SW 1271 (cell line): ENCODE measurements around the gene GFI1B.
"Not testable (repeated sequence)": the region's sequence is repeated elsewhere in the genome, so short reads cannot be mapped to it uniquely, and the experiment has no call there.

ENCODE experiments used
- DNase-seq, 2 experiments: peaks; one replicate each; lab custom pipeline; 2025; lab: John Stamatoyannopoulos, UW

Gene GFI1B

GRCh38 chr9:132991351-132992300 is 13.1 kb downstream of the GFI1B start:
- DNase-seq = no peak

- no peak for DNase-seq
Observed at GRCh38 chr9:132993511-132993939, 15.0 kb downstream of the GFI1B start.

GRCh38 chr9:132994410-132995120 is 16.1 kb downstream of the GFI1B start:
- DNase-seq = no peak

GRCh38 chr9:132995121-132995420 is 16.6 kb downstream of the GFI1B start:
- DNase-seq = no peak

GRCh38 chr9:132995879-132996278 is 17.4 kb downstream of the GFI1B start:
- DNase-seq = no peak

GRCh38 chr9:132996526-132996925 is 18.0 kb downstream of the GFI1B start:
- DNase-seq = no peak

- DNase-seq = no peak
Observed at GRCh38 chr9:132997591-132997990, 19.1 kb downstream of the GFI1B start.

- not testable (repeated sequence) for DNase-seq
Observed at GRCh38 chr9:132998221-132998620, 19.7 kb downstream of the GFI1B start.

- DNase-seq = no peak
Observed at GRCh38 chr9:132998831-132999635, 20.5 kb downstream of the GFI1B start.

GRCh38 chr9:133002147-133003070 is 23.9 kb downstream of the GFI1B start:
- no peak for DNase-seq

GRCh38 chr9:133003071-133003461 is 24.6 kb downstream of the GFI1B start:
- no peak for DNase-seq

- DNase-seq = no peak
Observed at GRCh38 chr9:133003671-133004090, 25.2 kb downstream of the GFI1B start.

GRCh38 chr9:133004091-133004998 is 25.9 kb downstream of the GFI1B start:
- no peak for DNase-seq

GRCh38 chr9:133004999-133005760 is 26.7 kb downstream of the GFI1B start:
- DNase-seq = no peak

- DNase-seq = no peak
Observed at GRCh38 chr9:133005957-133006356, 27.5 kb downstream of the GFI1B start.

GRCh38 chr9:133006731-133007352 is 28.3 kb downstream of the GFI1B start:
- no peak for DNase-seq

- DNase-seq = no peak
Observed at GRCh38 chr9:133008406-133008805, 29.9 kb downstream of the GFI1B start.

- DNase-seq = no peak
Observed at GRCh38 chr9:133008824-133009223, 30.3 kb downstream of the GFI1B start.
